Smooth muscle cell (in vitro differentiated cells): ENCODE results near the gene ZNF697. TPM values are rescaled to one million over a fixed set of nuclear protein-coding genes. Genes with fewer than 3 reads are reported as not detected.
"Not testable (repeated sequence)": the region's sequence is repeated elsewhere in the genome, so short reads cannot be mapped to it uniquely, and the experiment has no call there.

Experiments
- DNase-seq: peaks from one replicate; lab custom pipeline; 2025; ENCODE audit not compliant: unreplicated experiment; lab: John Stamatoyannopoulos, UW
- H2AFZ ChIP-seq: fragments of 200-600 bp; sonication (generic); 2 replicates; pipeline ENCODE4 v1.6.0; 2016; ENCODE audit warnings: antibody characterized with exemption, low read depth, mild to moderate bottlenecking
- H3F3A ChIP-seq: fragments of 200-600 bp; sonication (generic); 2 replicates; pipeline ENCODE4 v1.6.0; 2017; ENCODE audit warnings: antibody characterized with exemption, low read depth
- H3K27ac ChIP-seq: fragments of 200-600 bp; sonication (generic); 2 replicates; pipeline ENCODE4 v1.5.1; 2016; ENCODE audit warnings: low read depth, mild to moderate bottlenecking
- H3K27me3 ChIP-seq: fragments of 200-600 bp; sonication (generic); 2 replicates; pipeline ENCODE4 v1.6.1; 2016; ENCODE audit warnings: low read depth, mild to moderate bottlenecking
- H3K36me3 ChIP-seq: fragments of 200-600 bp; sonication (generic); 2 replicates; pipeline ENCODE4 v1.5.1; 2016; ENCODE audit warnings: low read depth
- H3K4me1 ChIP-seq: fragments of 200-600 bp; sonication (generic); 2 replicates; pipeline ENCODE4 v1.5.1; 2016; ENCODE audit warnings: low read depth
- H3K4me2 ChIP-seq: fragments of 200-600 bp; sonication (generic); 2 replicates; pipeline ENCODE4 v1.6.0; 2016; ENCODE audit warnings: mild to moderate bottlenecking
- H3K4me3 ChIP-seq: fragments of 200-600 bp; sonication (generic); 2 replicates; pipeline ENCODE4 v1.5.1; 2016; ENCODE audit warnings: mild to moderate bottlenecking
- H3K79me2 ChIP-seq: fragments of 200-600 bp; sonication (generic); 2 replicates; pipeline ENCODE4 v1.6.0; 2016; ENCODE audit warnings: low read depth, mild to moderate bottlenecking
- H3K9ac ChIP-seq: fragments of 200-600 bp; sonication (generic); 2 replicates; pipeline ENCODE4 v1.6.0; 2016; ENCODE audit warnings: low read depth
- H3K9me3 ChIP-seq: fragments of 200-600 bp; sonication (generic); replicated peaks from 2 replicates; pipeline ENCODE4 v1.5.1; 2016; ENCODE audit warnings: low read depth
- H4K20me1 ChIP-seq: fragments of 200-600 bp; sonication (generic); 2 replicates; pipeline ENCODE4 v1.6.0; 2016; ENCODE audit warnings: low read depth
- CTCF ChIP-seq: fragments of 200-600 bp; sonication (generic); IDR thresholded peaks from 2 replicates; pipeline ENCODE4 v1.5.1; 2017; ENCODE audit warnings: borderline replicate concordance, mild to moderate bottlenecking, antibody characterized with exemption; ENCODE audit not compliant: insufficient read depth, poor library complexity, severe bottlenecking
- WGBS: methylation state at CpG from one replicate; pipeline ENCODE4 v1.1.7; 2016; ENCODE audit warnings: low lambda C conversion rate; 5-methylcytosine and 5-hydroxymethylcytosine counted together
- polyA plus RNA-seq: library from polyadenylated mRNA; unstranded; fragments of >200 nt; fragmentation: Nextera tagmentation; extraction: Ambion mirVana; gene quantifications from 2 replicates; pipeline ENCODE4 v1.2.1, GENCODE V29; 2016
- total RNA-seq: library from RNA; depleted of rRNA; stranded (reverse); fragments of >200 nt; gene quantifications from 2 replicates; pipeline ENCODE4 v1.2.3, GENCODE V29; 2014

The ZNF697 gene
- total and polyA plus RNA-seq, 2 experiments from 2014 or later = 2.2 to 18.5 TPM

- H3K27ac ChIP-seq = no peak overlapping the region
- H3K4me2 ChIP-seq = no peak overlapping the region
- H3K79me2 ChIP-seq = no peaks in the 10 kb centered on the region
- H3K4me1 ChIP-seq = no peaks in the 10 kb centered on the region
- no peaks in the 10 kb centered on the region for H3K9me3 ChIP-seq
- peaks cover 15% of the 10 kb centered on the region for H4K20me1 ChIP-seq
- no peak overlapping the region for H3K4me3 ChIP-seq
- peak; percentile 40 for DNase-seq
- no peaks in the 10 kb centered on the region for H3F3A ChIP-seq
- no peaks in the 10 kb centered on the region for H3K27me3 ChIP-seq
- WGBS = 41% methylated on average over 9 of the region's 9 CpGs
- H3K36me3 ChIP-seq = no peaks in the 10 kb centered on the region
- no peak overlapping the region for H3K9ac ChIP-seq
- no peak overlapping the region for H2AFZ ChIP-seq
- peak; percentile 82 for TF ChIP-seq CTCF
Observed at GRCh38 chr1:119613769-119614720, 34.0 kb downstream of the ZNF697 start.

- peak; percentile 87 for TF ChIP-seq CTCF
- no peak overlapping the region for H3K27ac ChIP-seq
- no peak overlapping the region for H3K4me2 ChIP-seq
- no peaks in the 10 kb centered on the region for H3K27me3 ChIP-seq
- peak; percentile 7 for DNase-seq
- H3K36me3 ChIP-seq = no peaks in the 10 kb centered on the region
- H3K9me3 ChIP-seq = no peaks in the 10 kb centered on the region
- H4K20me1 ChIP-seq = peaks cover 4% of the 10 kb centered on the region
- H3F3A ChIP-seq = no peaks in the 10 kb centered on the region
- H2AFZ ChIP-seq = no peak overlapping the region
- no peak overlapping the region for H3K9ac ChIP-seq
- H3K4me3 ChIP-seq = no peak overlapping the region
- H3K4me1 ChIP-seq = no peaks in the 10 kb centered on the region
- H3K79me2 ChIP-seq = no peaks in the 10 kb centered on the region
- 24% methylated on average over 8 of the region's 8 CpGs for WGBS
Observed at GRCh38 chr1:119611701-119612113, 36.4 kb downstream of the ZNF697 start.

GRCh38 chr1:119608816-119609215 is 39.2 kb downstream of the ZNF697 start:
- not testable (repeated sequence) for H3F3A ChIP-seq, H3K4me3 ChIP-seq, H4K20me1 ChIP-seq, H3K4me2 ChIP-seq, H2AFZ ChIP-seq, H3K4me1 ChIP-seq, DNase-seq, H3K9me3 ChIP-seq, H3K79me2 ChIP-seq, H3K27ac ChIP-seq, H3K36me3 ChIP-seq, H3K27me3 ChIP-seq, H3K9ac ChIP-seq
- WGBS = 90% methylated on average over 6 of the region's 6 CpGs

GRCh38 chr1:119607087-119607807 is 40.8 kb downstream of the ZNF697 start:
- not testable (repeated sequence) for DNase-seq, H3K4me2 ChIP-seq, H3K79me2 ChIP-seq, H3K4me3 ChIP-seq, H3F3A ChIP-seq, H3K9me3 ChIP-seq, H3K27me3 ChIP-seq, H4K20me1 ChIP-seq, H2AFZ ChIP-seq, H3K27ac ChIP-seq, H3K9ac ChIP-seq, H3K4me1 ChIP-seq, H3K36me3 ChIP-seq
- WGBS = 86% methylated on average over 4 of the region's 6 CpGs
